Endometrial microvascular endothelial cells (primary cell): Measurements from ENCODE around the gene PAPLN. TPM values are rescaled to one million over a fixed set of nuclear protein-coding genes. Genes with fewer than 3 reads are reported as not detected.
"Not testable (repeated sequence)": the region's sequence is repeated elsewhere in the genome, so short reads cannot be mapped to it uniquely, and the experiment has no call there.

Experiments
- in situ Hi-C: cut with HindIII; loops from 2 replicates; pipeline ENCODE4 v1.10.0; 2017; ENCODE audit warnings: low sequenced_read_pairs, low pct_unique_long_range_greater_than_20kb; ENCODE audit errors: inconsistent ontology term
- total RNA-seq: library from RNA; depleted of rRNA; stranded (reverse); fragments of >200 nt; gene quantifications from one replicate; pipeline ENCODE4 v1.2.3, GENCODE V29; 2015; ENCODE audit errors: inconsistent ontology term

PAPLN gene, protein sequence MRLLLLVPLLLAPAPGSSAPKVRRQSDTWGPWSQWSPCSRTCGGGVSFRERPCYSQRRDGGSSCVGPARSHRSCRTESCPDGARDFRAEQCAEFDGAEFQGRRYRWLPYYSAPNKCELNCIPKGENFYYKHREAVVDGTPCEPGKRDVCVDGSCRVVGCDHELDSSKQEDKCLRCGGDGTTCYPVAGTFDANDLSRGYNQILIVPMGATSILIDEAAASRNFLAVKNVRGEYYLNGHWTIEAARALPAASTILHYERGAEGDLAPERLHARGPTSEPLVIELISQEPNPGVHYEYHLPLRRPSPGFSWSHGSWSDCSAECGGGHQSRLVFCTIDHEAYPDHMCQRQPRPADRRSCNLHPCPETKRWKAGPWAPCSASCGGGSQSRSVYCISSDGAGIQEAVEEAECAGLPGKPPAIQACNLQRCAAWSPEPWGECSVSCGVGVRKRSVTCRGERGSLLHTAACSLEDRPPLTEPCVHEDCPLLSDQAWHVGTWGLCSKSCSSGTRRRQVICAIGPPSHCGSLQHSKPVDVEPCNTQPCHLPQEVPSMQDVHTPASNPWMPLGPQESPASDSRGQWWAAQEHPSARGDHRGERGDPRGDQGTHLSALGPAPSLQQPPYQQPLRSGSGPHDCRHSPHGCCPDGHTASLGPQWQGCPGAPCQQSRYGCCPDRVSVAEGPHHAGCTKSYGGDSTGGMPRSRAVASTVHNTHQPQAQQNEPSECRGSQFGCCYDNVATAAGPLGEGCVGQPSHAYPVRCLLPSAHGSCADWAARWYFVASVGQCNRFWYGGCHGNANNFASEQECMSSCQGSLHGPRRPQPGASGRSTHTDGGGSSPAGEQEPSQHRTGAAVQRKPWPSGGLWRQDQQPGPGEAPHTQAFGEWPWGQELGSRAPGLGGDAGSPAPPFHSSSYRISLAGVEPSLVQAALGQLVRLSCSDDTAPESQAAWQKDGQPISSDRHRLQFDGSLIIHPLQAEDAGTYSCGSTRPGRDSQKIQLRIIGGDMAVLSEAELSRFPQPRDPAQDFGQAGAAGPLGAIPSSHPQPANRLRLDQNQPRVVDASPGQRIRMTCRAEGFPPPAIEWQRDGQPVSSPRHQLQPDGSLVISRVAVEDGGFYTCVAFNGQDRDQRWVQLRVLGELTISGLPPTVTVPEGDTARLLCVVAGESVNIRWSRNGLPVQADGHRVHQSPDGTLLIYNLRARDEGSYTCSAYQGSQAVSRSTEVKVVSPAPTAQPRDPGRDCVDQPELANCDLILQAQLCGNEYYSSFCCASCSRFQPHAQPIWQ
- 3.4 TPM for total RNA-seq

DNA sequence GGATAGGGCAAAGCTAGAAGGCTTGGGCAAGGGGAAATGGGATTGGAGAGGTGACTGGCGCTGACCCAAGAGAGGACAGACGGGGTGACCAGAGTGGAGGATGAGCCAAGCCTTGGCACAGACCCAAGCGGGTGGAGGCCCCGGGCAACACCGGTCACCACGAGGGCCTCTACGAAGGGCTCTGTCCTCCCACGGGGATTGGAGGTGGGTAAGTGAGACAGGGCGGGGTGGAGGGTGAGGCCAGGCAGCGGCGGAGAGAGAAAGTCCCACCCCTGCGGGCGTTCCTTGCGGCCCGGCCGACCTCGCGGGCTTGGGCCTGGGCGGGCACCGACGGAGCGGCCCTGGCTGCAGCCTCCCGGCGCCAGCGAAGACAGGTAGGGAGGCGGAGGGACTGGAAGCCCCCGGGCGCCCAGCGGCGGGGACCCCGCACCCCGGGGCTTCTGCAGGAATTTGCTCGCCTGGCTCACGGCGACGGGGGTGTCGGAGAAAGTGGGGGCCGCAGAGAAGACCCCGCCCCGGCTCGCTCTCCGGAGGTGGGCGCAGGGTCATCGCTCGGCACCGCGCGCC is at the start of gene PAPLN:
TSS of gene PAPLN (plus strand) at position 288 of the 567 bp plus-strand sequence. CDS start 2,273 bp downstream, outside the sequence.
- in situ Hi-C loops = no loop called here

DNA sequence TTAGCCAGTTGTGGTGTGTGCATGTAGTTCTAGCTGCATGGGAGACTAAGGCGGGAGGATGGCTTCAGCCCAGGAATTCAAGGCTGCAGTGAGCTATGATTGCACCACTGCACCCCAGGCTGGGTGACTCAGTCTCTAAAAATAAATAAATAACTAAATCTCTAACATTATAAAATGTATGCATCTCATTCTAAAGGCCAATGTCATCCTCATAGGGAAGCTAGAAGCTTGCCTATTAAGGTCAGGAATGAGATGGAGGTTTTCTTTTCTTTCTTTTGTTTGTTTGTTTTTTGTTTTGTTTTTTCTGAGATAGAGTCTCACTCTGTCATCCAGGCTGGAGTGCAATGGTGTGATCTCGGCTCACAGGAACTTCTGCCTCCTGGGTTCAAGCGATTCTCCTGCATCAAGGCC is 48.8 kb upstream of the PAPLN start:
- in situ Hi-C loops = no loop called here

DNA sequence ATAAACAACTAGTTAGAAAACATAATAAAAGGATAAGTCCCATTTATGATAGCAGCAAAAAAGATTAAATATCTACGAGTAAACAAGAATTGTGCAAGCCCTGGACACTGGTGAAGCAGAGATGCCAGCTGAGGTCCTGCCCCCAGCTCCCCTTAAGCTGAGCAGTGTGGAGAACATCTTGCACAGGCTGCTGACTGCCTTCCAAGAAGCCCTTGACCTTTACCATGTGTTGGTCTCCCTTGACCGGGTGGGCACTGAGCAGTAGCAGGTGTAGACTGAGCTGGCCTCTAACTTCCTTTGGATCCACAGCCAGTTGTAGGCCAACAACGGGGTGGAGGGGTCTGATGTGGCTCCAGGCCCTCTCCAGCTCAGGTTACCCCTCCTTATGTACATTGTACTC is 47.7 kb upstream of the PAPLN start:
- in situ Hi-C loops = no loop called here

DNA sequence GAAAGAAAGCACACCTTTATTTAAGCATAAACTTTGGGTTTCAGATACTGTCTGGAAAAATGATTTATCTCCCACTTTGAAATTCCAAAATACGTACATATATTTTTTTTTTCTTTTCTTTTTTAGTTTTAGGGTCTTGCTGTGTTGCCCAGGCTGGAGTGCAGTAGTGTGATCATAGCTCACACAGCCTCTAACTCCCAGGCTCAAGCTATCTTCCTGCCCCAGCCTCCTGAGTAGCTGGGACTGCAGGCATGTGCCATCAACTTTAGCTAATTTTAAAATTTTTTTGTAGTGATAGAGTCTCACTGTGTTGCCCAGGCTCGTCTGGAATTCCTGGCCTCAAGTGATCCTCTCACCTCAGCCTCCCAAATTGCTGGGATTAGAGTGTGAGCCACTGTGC is 45.9 kb upstream of the PAPLN start:
- in situ Hi-C loops = no loop called here

DNA sequence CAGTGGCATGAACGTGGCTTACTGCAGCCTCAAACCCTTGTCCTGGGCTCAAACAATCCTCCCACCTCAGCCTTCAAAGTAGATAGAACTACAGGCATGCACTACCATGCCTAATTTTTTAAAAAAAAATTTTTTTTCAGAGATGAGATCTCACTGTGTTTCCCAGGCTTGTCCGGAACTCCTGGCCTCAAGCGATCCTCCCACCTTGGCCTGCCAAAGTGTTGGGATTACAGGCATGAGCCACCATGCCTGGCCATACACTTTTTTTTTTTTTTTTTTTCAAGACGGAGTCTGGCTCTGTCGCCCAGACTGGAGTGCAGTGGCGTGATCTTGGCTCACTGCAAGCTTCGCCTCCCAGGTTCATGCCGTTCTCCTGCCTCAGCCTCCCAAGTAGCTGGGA is 43.0 kb upstream of the PAPLN start:
- in situ Hi-C loops = not testable (repeated sequence)

DNA sequence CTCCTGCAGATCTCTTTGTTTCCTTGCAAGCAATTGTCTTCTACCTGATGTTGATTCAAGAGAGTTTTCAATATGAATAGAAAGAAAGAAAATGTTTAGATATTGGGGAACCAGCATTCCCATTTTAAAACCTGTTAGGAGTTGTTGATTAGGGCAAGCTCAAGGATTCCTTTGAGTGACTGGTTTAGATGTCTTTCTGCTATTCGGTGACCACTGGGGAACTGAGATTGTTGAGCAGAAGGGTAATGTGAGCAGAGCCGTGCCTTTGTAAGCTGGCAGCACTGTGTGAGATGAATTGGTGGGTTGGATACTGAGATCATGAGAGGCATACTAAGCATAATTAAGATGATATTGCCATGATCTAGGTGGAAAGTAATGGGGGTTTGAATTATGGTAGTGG is 39.1 kb upstream of the PAPLN start:
- in situ Hi-C loops = no loop called here

DNA sequence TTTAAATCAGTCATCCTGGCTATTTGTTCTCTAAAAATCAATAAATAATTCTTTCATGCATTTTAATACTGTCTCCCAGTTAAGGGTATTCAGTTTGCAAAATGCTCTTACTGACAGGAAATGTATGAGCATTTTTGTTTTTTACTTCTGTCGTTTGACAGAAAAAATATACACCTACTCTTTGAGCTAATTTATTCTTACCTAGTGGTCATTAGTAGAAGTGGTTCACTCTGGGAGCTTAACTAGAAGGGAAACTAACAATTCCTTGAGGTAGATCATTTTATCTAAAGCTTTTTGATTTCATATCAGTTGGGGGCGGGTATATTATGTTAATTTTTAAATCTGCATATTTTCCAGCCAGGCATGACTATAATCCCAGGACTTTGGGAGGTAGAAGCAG is 33.8 kb upstream of the PAPLN start:
- in situ Hi-C loops = no loop called here

DNA sequence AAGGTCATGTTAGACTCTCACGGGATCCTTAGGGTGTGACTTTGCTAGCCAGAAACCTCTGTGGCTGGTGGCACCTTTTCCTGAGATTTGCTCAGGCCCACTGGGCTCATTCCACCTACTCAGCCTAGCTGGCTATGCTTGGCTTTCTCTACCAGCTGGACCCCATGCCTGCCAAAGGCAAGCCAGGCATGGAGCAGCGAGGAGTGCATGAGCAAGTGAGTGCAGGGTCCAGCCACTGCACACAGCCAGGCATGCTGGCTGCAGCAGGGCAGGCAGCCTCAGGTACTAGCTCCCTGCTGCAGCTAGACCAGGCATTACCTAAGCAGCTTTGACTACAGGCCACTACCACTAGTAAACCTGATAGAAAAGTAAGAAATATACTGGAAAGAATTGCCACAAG is 29.7 kb upstream of the PAPLN start:
- in situ Hi-C loops = no loop called here

DNA sequence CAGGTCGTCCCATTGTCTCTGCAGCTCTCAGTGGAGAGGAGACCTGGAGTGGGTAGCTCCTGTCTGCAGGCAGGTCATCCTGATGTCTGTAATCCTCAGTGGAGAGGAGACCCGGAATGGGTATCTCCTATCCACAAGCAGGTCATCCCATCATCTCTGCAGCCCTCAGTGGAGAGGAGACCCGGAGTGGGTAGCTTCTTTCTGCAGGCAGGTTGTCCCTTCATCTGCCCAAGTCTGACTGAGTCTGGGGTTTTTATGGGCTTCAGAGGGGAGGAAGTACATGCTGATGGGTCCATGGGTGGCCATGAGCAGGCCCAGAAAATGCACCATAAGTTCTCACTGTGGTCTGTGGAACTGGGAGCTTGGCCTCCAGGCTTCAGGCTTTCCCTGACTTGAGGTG is 28.9 kb upstream of the PAPLN start:
- in situ Hi-C loops = no loop called here

DNA sequence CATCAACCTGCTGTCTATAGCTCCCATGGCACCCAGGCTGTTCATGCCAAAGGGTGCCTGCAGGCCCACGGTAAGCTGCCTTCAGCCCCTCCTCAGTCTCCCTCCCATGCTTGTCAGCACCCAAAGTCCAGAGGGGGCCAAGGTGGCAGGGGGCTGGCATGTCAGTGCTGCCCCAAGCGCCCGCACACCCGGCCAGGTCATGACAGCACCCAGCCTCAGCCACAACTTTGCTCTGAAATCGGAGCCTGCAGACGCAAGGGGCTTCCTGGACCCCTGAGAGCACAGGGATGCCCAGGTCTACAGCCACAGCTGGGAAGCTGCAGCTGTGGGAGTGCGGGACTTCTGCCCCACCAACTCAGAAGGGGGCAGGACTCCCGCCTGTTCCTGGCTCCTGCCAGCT is 28.5 kb upstream of the PAPLN start:
- in situ Hi-C loops = no loop called here

DNA sequence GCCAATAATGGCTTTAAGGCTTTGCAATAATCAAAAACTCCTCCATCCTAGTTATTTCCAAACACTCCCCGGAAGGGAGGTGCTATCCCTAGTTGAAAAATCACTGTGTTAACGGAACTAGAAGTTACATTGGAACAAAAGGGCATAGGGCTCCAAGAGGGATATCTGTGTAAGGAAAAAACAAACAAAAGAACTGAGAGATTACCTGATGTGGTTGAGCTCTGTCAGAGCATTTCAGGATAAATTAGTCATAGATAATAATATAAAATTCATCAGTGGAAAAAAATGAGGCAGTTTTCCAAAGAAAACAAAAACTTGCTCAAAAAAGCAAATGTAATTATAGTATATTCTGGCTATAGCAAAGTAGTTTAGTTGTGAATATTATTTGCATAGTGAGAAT is 27.4 kb upstream of the PAPLN start:
- in situ Hi-C loops = no loop called here

DNA sequence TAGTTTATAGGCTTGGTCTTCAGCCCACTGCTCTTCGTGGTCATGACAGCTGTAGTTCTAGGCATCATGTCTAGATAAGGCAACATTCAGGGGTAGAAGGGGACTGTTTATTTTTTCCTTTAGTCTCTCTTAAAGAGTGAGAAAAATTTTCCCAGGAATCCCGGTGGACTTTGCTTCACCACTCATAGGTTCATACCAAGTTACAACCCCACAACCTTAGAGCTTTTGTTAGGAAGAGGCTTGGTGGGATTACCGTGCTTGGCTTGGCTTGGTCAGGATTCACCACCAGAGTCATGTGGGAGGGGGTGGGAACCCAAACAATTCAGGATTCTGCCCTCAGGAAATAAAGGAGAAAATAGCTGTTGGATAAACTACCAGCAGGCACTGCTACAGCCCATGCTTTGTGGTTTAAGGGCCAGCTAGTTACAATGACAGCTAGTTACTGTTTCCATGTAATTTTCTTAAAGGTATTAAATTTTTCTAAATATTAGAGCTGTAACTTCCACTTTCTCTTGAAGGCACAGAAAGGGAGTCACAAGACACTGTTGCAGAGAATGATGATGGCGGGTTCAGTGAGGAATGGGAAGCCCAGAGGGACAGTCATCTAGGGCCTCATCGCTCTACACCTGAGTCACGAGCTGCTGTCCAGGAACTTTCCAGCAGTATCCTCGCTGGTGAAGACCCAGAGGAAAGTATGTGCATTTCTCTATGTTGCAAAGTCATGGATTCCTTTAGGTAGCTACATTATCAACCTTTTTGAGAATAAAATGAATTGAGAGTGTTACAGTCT is 25.9 kb upstream of the PAPLN start:
- in situ Hi-C loops = no loop called here

DNA sequence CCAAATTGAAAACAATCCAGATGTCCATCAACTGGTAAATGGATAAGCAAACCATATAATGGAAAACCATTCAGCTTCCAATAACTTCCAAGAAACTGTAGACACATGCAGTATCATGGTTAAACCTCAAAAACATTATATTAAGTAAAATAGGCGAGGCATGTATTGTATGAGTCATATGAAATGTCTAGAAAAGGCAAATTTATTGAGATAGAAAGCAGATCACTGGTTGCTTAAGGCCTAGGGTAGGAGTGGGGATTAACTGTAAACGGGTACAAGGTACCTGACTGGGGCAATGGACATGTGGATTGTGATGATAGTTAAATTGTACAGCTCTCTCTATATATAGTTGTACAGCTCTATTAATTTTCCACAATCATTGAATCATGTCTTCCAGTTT is 21.3 kb upstream of the PAPLN start:
- in situ Hi-C loops = no loop called here

DNA sequence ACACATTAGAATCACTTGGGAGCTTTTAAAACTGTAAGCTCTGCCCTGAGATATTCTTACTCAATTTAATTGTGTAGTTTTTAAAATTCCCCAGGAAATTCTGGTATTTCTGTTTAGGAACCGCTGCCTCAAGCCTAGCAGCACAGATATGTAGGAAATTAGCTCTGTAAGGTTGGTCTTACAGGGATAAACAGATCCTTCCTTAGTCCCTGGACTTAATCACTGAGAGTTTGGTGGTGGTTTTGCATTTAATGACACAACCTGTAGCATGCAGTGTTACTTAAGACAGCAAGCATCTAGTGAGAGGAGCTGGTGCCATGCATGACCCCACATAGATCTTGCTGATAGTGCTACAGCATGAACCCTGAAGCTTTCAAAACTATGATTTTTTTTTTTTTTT is 19.9 kb upstream of the PAPLN start:
- in situ Hi-C loops = no loop called here

DNA sequence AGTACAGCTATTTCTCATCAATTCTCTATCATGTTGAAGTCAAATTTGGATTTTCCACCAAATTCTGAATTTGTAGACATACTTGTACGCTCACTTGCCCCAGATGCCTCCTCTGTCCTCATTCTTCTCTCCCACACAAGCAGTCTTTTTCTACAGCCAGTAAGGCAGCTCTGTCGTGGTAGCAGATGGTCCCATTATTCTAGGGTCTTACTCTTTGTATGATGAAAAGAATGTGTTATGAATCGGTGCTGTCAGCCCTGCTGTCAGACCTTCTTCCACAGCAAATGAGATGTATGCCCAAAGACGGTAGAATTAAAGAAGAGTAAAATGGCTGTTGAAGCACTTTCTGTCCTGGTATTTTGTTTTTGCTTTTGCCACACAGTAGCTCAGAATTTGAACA is 17.2 kb upstream of the PAPLN start:
- in situ Hi-C loops = no loop called here

DNA sequence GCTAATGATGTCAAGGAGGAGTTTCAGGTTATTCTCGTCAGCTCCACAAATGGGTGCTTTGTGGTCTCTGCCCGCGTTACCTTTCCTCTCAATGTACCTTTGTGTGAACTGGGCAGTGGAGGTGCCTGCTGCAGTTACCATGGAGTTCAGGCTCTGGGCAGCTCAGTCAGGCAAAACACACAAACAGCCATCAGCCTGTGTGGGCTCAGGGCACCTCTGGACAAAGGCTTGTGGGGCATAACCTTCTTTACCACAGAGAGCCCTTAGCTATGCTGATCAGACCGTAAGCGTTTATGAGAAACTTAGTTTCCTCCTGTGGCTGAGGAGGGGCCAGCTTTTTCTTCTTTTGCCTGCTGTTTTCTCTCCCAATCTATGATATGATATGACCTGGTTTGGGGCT is 16.7 kb upstream of the PAPLN start:
- in situ Hi-C loops = no loop called here

DNA sequence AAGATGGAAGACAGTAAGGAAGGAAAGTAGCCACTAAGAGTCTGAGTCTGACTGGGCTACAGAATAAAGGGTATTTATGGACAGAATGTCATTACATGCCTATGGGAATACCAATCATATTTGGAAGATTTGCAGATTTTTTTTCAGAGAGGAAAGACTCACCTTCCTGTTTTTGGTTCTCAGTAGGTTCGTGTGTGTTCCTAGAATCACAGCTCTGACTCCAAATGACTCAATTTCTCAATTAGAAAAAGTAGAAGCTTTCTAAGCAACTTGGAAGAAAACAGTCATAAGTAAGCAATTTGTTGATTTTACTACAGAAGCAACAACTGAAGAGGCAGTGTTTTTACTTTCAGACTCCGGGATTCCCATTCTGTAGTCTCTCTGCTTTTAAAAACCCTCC is 15.4 kb upstream of the PAPLN start:
- in situ Hi-C loops = no loop called here

DNA sequence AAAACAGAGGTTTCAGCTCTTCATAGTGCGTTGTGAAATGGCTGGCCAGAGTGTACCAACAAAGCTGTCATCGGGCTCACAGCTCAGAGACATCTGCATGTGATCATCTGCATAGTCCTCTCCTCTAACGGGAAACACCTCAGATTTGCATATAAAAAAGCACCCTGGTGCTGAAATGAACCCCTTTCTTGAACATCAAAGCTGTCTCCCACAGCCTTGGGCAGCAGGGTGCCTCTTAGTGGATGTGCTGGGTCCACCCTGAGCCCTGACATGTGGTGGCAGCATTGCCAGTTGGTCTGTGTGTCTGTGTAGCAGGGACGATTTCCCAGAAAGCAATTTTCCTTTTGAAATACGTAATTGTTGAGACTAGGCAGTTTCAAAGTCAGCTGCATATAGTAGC is 14.3 kb upstream of the PAPLN start:
- in situ Hi-C loops = no loop called here
